Measurements from ENCODE around the gene PTPRS. TPM values are rescaled to one million over a fixed set of nuclear protein-coding genes. Genes with fewer than 3 reads are reported as not detected.

Gene PTPRS
- total and polyA plus RNA-seq, 9 of the 15 experiments (the other 6 are each of a cell fraction or from before 2014, with no cell fraction given): 1.1 to 49.4 (median 14.1) TPM

GRCh38 chr19:5345895-5346386, 5.3 kb upstream of the PTPRS start (continued):
- TF ChIP-seq HES1 (IDR thresholded peaks at IDR 0.05; ENCODE audit: low read depth): no peak
- TF ChIP-seq MAFG (tag; conservative IDR thresholded peaks at IDR 0.05): no peak
- no peak for TF ChIP-seq TGIF2 (CRISPR knock-in tag; IDR thresholded peaks at IDR 0.05)
- TF ChIP-seq CREB3L1 (IDR thresholded peaks at IDR 0.05; ENCODE audit: borderline replicate concordance, low read depth): no peak
- TF ChIP-seq ZBTB33 (CRISPR knock-in tag; IDR thresholded peaks at IDR 0.05): no peak
- TF ChIP-seq SETDB1 (IDR thresholded peaks at IDR 0.05; ENCODE audit: low read length): no peak
- no peak for TF ChIP-seq ZBTB5 (IDR thresholded peaks at IDR 0.05)
- no peak for TF ChIP-seq ZNF586 (CRISPR knock-in tag; conservative IDR thresholded peaks at IDR 0.05)
- no peak for TF ChIP-seq IRF9 (tag; IDR thresholded peaks at IDR 0.05)
- no peak for TF ChIP-seq RFX1 (IDR thresholded peaks at IDR 0.05)
- no peak for TF ChIP-seq ZNF395 (CRISPR knock-in tag; IDR thresholded peaks at IDR 0.05)
- TF ChIP-seq SIX5 (IDR thresholded peaks at IDR 0.05; ENCODE audit: borderline replicate concordance in 1 of 2, insufficient read depth in 1 of 2, low read depth in 1 of 2, low read length in 2 of 2): no peak
- TF ChIP-seq TCF15 (CRISPR knock-in tag; IDR thresholded peaks at IDR 0.05): no peak
- TF ChIP-seq ZBTB34 (CRISPR knock-in tag; IDR thresholded peaks at IDR 0.05): no peak
- TF ChIP-seq TBL1XR1 (IDR thresholded peaks at IDR 0.05; ENCODE audit: low read length in 2 of 2): no peak

Data from K562 (cell line).